Measurements from ENCODE around the gene MBLAC2. TPM values are rescaled to one million over a fixed set of nuclear protein-coding genes. Genes with fewer than 3 reads are reported as not detected.
A peak's percentile ranks its signal among the peaks of the same experiment; 100 is the strongest.

MBLAC2 gene
- total RNA-seq = 1 to 10 TPM; 3.9 to 4.1 TPM
- polyA plus RNA-seq (2013, experiment 1 of 2) = 9.2 TPM
- polyA plus RNA-seq (2013, experiment 2 of 2) = 8.3 TPM
- total RNA-seq = 2.4 to 29.7 (median 12.8) reads per million in 172 experiments

GRCh38 chr5:90474235-90475107 lies at the start of gene MBLAC2, which contains the start of gene POLR3G:
MBLAC2 (minus strand) TSS chr5:90474771; CDS start chr5:90474292, 479 bp downstream.
POLR3G (plus strand) TSS chr5:90474864; CDS start chr5:90485568, 10,704 bp downstream.
- TF ChIP-seq CTCF (IDR thresholded peaks at IDR 0.05) = peak; percentile 49
- H3K4me1 ChIP-seq (ENCODE audit: insufficient read depth, low read length) = peaks cover 19% of the 10 kb centered on the region
- Mint-ChIP-seq H3K9me3 (no peaks in the 10 kb centered on the region), H3K27ac (peak within 1 kb of the TSS; percentile 92), H3K4me1 (ENCODE audit: low read depth) (peaks cover 48% of the 10 kb centered on the region), H3K36me3 (ENCODE audit: low read depth) (peaks cover 37% of the 10 kb centered on the region), H3K4me3 (peak within 1 kb of the TSS; percentile 100), H3K27me3 (no peaks in the 10 kb centered on the region)
- peak within 1 kb of the TSS; percentile 70 to 74 for H3K27ac ChIP-seq (ENCODE audit: low read depth in 1 of 2, low read length in 2 of 2)
- H3K27me3 ChIP-seq (ENCODE audit: control insufficient read depth in 1 of 2, insufficient read depth in 2 of 2, low read length in 2 of 2) = no peaks in the 10 kb centered on the region
- intact Hi-C loops (cut with DNase I, micrococcal nuclease) = loop anchor here (1.0 to 5.0 kb wide), 4 partner anchors 34 to 903 kb away; partner anchors contain the start of genes LYSMD3 (in 2 of the 2) and CETN3 (in 1 of the 2)
- POLR2A ChIA-PET = interaction anchor here (0.6 to 3.5 kb wide), 11 partner anchors 8 to 908 kb away, joined by 3 to 90 read pairs (median 5); partner anchors contain the start of genes ARRDC3, CETN3 and LYSMD3
- H3K4me3 ChIP-seq (ENCODE audit: low read length) = peak within 1 kb of the TSS; percentile 98
- peak; percentile 88 for ATAC-seq (ENCODE audit: poor library complexity)
- DNase-seq = peak; percentile 89 to 97 (median 93)
- H3K36me3 ChIP-seq (ENCODE audit: insufficient read depth, low read length) = no peaks in the 10 kb centered on the region
- CTCF ChIA-PET = interaction anchor here (0.8 to 1.7 kb wide), 6 partner anchors 35 to 1745 kb away, joined by 3 to 9 read pairs (median 4); partner anchors contain the start of genes CETN3 and LYSMD3
- H3K9me3 ChIP-seq (ENCODE audit: control insufficient read depth in 1 of 2, insufficient read depth in 1 of 2, low read length in 2 of 2) = no peaks in the 10 kb centered on the region

GRCh38 chr5:90519081-90519480 lies 44.5 kb upstream of the MBLAC2 start:
- Mint-ChIP-seq H3K36me3 (ENCODE audit: low read depth) (peaks cover 64% of the 10 kb centered on the region), H3K27me3 (no peaks in the 10 kb centered on the region), H3K27ac (no peak overlapping the region), H3K4me3 (no peak overlapping the region), H3K4me1 (ENCODE audit: low read depth) (peaks cover 21% of the 10 kb centered on the region), H3K9me3 (no peaks in the 10 kb centered on the region)
- no peak for DNase-seq
- Histone ChIP-seq H3K27ac (ENCODE audit: low read depth in 1 of 2, low read length in 2 of 2) (no peak overlapping the region), H3K36me3 (ENCODE audit: insufficient read depth, low read length) (peaks cover 50% of the 10 kb centered on the region), H3K4me1 (ENCODE audit: insufficient read depth, low read length) (no peaks in the 10 kb centered on the region), H3K9me3 (ENCODE audit: control insufficient read depth in 1 of 2, insufficient read depth in 1 of 2, low read length in 2 of 2) (no peaks in the 10 kb centered on the region), H3K27me3 (ENCODE audit: control insufficient read depth in 1 of 2, insufficient read depth in 2 of 2, low read length in 2 of 2) (no peaks in the 10 kb centered on the region), H3K4me3 (ENCODE audit: low read length) (no peak overlapping the region)
- intact Hi-C loops (cut with DNase I, micrococcal nuclease) = loop anchor here in 1 of 2 experiments (2.0 kb wide), 1 partner anchor 20 kb away; no protein-coding TSS in a partner anchor
- POLR2A ChIA-PET = no interaction called here
- CTCF ChIA-PET = no interaction called here
- no peak for TF ChIP-seq CTCF (IDR thresholded peaks at IDR 0.05)
- no peak for ATAC-seq (ENCODE audit: poor library complexity)

GRCh38 chr5:90518661-90519060 lies 44.1 kb upstream of the MBLAC2 start:
- POLR2A ChIA-PET = no interaction called here
- peaks cover 60% of the 10 kb centered on the region for H3K36me3 Mint-ChIP-seq (ENCODE audit: low read depth)
- DNase-seq = no peak
- no peaks in the 10 kb centered on the region for H3K9me3 Mint-ChIP-seq
- Histone ChIP-seq H3K4me3 (ENCODE audit: low read length) (no peak overlapping the region), H3K27ac (ENCODE audit: low read depth in 1 of 2, low read length in 2 of 2) (no peak overlapping the region), H3K36me3 (ENCODE audit: insufficient read depth, low read length) (peaks cover 47% of the 10 kb centered on the region), H3K9me3 (ENCODE audit: control insufficient read depth in 1 of 2, insufficient read depth in 1 of 2, low read length in 2 of 2) (no peaks in the 10 kb centered on the region), H3K27me3 (ENCODE audit: control insufficient read depth in 1 of 2, insufficient read depth in 2 of 2, low read length in 2 of 2) (no peaks in the 10 kb centered on the region), H3K4me1 (ENCODE audit: insufficient read depth, low read length) (no peaks in the 10 kb centered on the region)
- intact Hi-C loops (cut with DNase I, micrococcal nuclease) = loop anchor here in 1 of 2 experiments (2.0 kb wide), 1 partner anchor 20 kb away; no protein-coding TSS in a partner anchor
- H3K27me3 Mint-ChIP-seq = no peaks in the 10 kb centered on the region
- CTCF ChIA-PET = no interaction called here
- no peak overlapping the region for H3K4me3 Mint-ChIP-seq
- peaks cover 17% of the 10 kb centered on the region for H3K4me1 Mint-ChIP-seq (ENCODE audit: low read depth)
- no peak for TF ChIP-seq CTCF (IDR thresholded peaks at IDR 0.05)
- ATAC-seq (ENCODE audit: poor library complexity) = no peak
- no peak overlapping the region for H3K27ac Mint-ChIP-seq
